HepG2 (cell line): ENCODE measurements around the gene EZH1. TPM values are rescaled to one million over a fixed set of nuclear protein-coding genes. Genes with fewer than 3 reads are reported as not detected.
A peak's percentile ranks its signal among the peaks of the same experiment; 100 is the strongest.

Experiments
- GATAD1 ChIP-seq: IDR thresholded peaks from 2 replicates; pipeline ENCODE4 v1.6.1; 2016; ENCODE audit warnings: missing genetic modification reagents, missing compliant biosample characterization
- HMGXB3 ChIP-seq: sonication (generic); formaldehyde crosslinking; IDR thresholded peaks from 2 replicates; pipeline ENCODE4 v1.4.0; 2020; ENCODE audit warnings: missing genetic modification reagents, borderline replicate concordance
- IRF1 ChIP-seq: sonication (generic); formaldehyde crosslinking; IDR thresholded peaks from 2 replicates; pipeline ENCODE4 v1.4.0; 2020; ENCODE audit warnings: low read depth, mild to moderate bottlenecking, missing genetic modification reagents
- MAFG ChIP-seq: sonication (generic); formaldehyde crosslinking; IDR thresholded peaks from 2 replicates; pipeline ENCODE4 v1.5.1; 2020; ENCODE audit warnings: mild to moderate bottlenecking, missing genetic modification reagents
- NR2C2 ChIP-seq: sonication (generic); formaldehyde crosslinking; IDR thresholded peaks from 2 replicates; pipeline ENCODE4 v1.4.0; 2020; ENCODE audit warnings: missing genetic modification reagents, mild to moderate bottlenecking, moderate library complexity, borderline replicate concordance
- PAX8 ChIP-seq: sonication (generic); formaldehyde crosslinking; IDR thresholded peaks from 2 replicates; pipeline ENCODE4 v1.8.0; 2022; ENCODE audit warnings: mild to moderate bottlenecking, missing genetic modification reagents, borderline replicate concordance
- ZFP90 ChIP-seq: sonication (generic); formaldehyde crosslinking; IDR thresholded peaks from 2 replicates; pipeline ENCODE4 v1.8.0; 2022; ENCODE audit warnings: missing genetic modification reagents, mild to moderate bottlenecking, inconsistent platforms, borderline replicate concordance
- ZFYVE20 ChIP-seq: sonication (generic); formaldehyde crosslinking; IDR thresholded peaks from 2 replicates; pipeline ENCODE4 v1.8.0; 2023; ENCODE audit warnings: low read depth, mild to moderate bottlenecking, moderate library complexity, missing genetic modification reagents, borderline replicate concordance
- ZNF235 ChIP-seq: sonication (generic); formaldehyde crosslinking; IDR thresholded peaks from 2 replicates; pipeline ENCODE4 v1.8.1; 2023; ENCODE audit warnings: mild to moderate bottlenecking, missing genetic modification reagents, borderline replicate concordance
- ZNF484 ChIP-seq: sonication (generic); formaldehyde crosslinking; IDR thresholded peaks from 2 replicates; pipeline ENCODE4 v1.5.1; 2020; ENCODE audit warnings: mild to moderate bottlenecking, low read depth, missing genetic modification reagents, borderline replicate concordance
- ZNF770 ChIP-seq: sonication (generic); formaldehyde crosslinking; IDR thresholded peaks from 2 replicates; pipeline ENCODE4 v1.5.0; 2020; ENCODE audit warnings: mild to moderate bottlenecking, missing genetic modification reagents
- ZNF883 ChIP-seq: sonication (generic); formaldehyde crosslinking; IDR thresholded peaks from 2 replicates; pipeline ENCODE4 v1.5.1; 2020; ENCODE audit warnings: mild to moderate bottlenecking, missing genetic modification reagents; ENCODE audit errors: not compliant biosample characterization
- polyA plus RNA-seq, 8 experiments: library from polyadenylated mRNA; depleted of rRNA in 3 of 8; stranded (reverse) in 7 of 8; unstranded in 1 of 8; fragments of >200 nt; fragmentation: Illumina TruSeq in 4 of 8; extraction: Trizol in 4 of 8; gene quantifications; 2 replicates each; pipeline versions ENCODE4 v1.2.1 to v1.2.3, GENCODE V29; 2011 to 2016; ENCODE audit warnings: low read depth in 4 of 8, missing spikeins in 1 of 8, mixed read lengths in 1 of 8; ENCODE audit not compliant: insufficient read depth in 1 of 8
- total RNA-seq, 5 experiments: library from RNA; depleted of rRNA; stranded (reverse); fragments of >200 nt; fragmentation: Illumina TruSeq; extraction: Trizol; gene quantifications; 2 replicates each; pipeline ENCODE4 v1.2.3, GENCODE V29; 2016; ENCODE audit warnings: low read depth in 1 of 5
- TF ChIP-seq, protein P1 (sequence below): sonication (generic); formaldehyde crosslinking; IDR thresholded peaks from 2 replicates; pipeline ENCODE4 v1.5.0; 2020; ENCODE audit warnings: missing genetic modification reagents
- TF ChIP-seq, protein P2 (sequence below), 2 experiments: IDR thresholded peaks; 2 replicates each; pipeline ENCODE4 v1.6.1; 2011 to 2012; ENCODE audit warnings: low read length in 2 of 2, borderline replicate concordance in 1 of 2, low read depth in 1 of 2, mild to moderate bottlenecking in 1 of 2, moderate library complexity in 1 of 2

EZH1 gene
- total and polyA plus RNA-seq, 2 of the 13 experiments (the other 11 are each of a cell fraction or from before 2014, with no cell fraction given), result 11.6 to 24.0 TPM

DNA sequence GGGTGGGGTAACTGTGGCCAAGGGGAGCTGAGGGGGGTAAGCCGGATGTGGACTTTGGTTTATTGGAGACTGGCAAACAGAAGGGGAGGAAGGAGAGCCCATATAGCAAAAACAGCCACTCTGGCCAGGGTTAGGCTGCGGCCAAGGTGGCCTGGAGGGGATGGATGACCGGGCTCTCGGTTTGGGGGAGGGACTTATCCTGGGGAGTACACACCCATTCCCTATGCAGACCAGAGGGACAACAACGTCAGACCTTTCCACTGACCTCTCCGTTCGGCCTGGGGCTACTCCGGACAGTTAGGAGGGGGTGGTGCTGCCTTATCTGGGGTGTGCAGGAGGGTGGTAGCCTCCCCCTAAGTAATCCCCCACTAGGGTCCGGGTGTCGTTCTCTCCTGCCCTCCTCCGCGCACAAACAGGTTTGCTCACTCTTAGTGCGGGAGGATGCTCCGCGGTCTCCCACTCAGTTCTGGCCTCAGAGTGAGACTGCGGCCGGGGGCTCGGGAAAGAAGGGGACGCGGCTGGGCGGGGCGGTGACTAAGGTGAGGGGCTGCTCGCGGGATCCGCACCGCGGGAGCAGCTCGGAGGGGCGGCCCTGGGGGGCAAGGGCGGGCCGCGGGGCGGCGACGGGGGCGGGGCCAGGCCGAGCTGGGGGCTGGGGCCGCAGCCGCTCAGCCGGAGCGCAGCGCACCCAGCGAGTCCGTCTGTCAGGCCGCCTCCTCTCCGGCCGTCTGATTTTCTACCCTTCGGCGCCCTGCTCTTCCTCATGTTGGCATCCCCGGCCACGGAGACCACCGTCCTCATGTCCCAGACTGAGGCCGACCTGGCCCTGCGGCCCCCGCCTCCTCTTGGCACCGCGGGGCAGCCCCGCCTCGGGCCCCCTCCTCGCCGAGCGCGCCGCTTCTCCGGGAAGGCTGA, 35.4 kb upstream of the EZH1 start, which contains the start of gene WNK4 (continued):
- TF ChIP-seq ZNF235 (CRISPR knock-in tag) (no peak), IRF1 (CRISPR knock-in tag) (peak; percentile 32; the same call in 1 of the 2 replicates), GATAD1 (CRISPR knock-in tag) (peak; percentile 74; the same call in 1 of the 2 replicates), ZNF484 (CRISPR knock-in tag) (no peak; the same call in 1 of the 2 replicates), PAX8 (CRISPR knock-in tag) (0 out of 2 replicates have a peak, but pooled peaks have one; percentile 18), ZFP90 (CRISPR knock-in tag) (no peak; the same call in 1 of the 2 replicates), HMGXB3 (CRISPR knock-in tag) (peak; percentile 74), NR2C2 (peak; percentile 69), ZFYVE20 (CRISPR knock-in tag) (peak; percentile 93; the same call in 1 of the 2 replicates), ZNF770 (CRISPR knock-in tag) (no peak; the same call in none of the 2 replicates), ZNF883 (CRISPR knock-in tag) (peak; percentile 57), MAFG (CRISPR knock-in tag) (no peak)
- TF ChIP-seq, protein P1, sequence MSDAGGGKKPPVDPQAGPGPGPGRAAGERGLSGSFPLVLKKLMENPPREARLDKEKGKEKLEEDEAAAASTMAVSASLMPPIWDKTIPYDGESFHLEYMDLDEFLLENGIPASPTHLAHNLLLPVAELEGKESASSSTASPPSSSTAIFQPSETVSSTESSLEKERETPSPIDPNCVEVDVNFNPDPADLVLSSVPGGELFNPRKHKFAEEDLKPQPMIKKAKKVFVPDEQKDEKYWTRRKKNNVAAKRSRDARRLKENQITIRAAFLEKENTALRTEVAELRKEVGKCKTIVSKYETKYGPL, result peak; percentile 55; the same call in 1 of the 2 replicates
- TF ChIP-seq, protein P2, sequence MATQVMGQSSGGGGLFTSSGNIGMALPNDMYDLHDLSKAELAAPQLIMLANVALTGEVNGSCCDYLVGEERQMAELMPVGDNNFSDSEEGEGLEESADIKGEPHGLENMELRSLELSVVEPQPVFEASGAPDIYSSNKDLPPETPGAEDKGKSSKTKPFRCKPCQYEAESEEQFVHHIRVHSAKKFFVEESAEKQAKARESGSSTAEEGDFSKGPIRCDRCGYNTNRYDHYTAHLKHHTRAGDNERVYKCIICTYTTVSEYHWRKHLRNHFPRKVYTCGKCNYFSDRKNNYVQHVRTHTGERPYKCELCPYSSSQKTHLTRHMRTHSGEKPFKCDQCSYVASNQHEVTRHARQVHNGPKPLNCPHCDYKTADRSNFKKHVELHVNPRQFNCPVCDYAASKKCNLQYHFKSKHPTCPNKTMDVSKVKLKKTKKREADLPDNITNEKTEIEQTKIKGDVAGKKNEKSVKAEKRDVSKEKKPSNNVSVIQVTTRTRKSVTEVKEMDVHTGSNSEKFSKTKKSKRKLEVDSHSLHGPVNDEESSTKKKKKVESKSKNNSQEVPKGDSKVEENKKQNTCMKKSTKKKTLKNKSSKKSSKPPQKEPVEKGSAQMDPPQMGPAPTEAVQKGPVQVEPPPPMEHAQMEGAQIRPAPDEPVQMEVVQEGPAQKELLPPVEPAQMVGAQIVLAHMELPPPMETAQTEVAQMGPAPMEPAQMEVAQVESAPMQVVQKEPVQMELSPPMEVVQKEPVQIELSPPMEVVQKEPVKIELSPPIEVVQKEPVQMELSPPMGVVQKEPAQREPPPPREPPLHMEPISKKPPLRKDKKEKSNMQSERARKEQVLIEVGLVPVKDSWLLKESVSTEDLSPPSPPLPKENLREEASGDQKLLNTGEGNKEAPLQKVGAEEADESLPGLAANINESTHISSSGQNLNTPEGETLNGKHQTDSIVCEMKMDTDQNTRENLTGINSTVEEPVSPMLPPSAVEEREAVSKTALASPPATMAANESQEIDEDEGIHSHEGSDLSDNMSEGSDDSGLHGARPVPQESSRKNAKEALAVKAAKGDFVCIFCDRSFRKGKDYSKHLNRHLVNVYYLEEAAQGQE (IDR thresholded peaks at IDR 0.05; ENCODE audit: borderline replicate concordance in 1 of 2, low read depth in 1 of 2, low read length in 2 of 2), result peak in 1 of 2 experiments; percentile 44; a peak in 2 of 4 replicates
